IMR-90 (cell line): ENCODE results near the gene ZMAT2.

Source experiments
- CEBPB ChIP-seq: IDR thresholded peaks from 2 replicates; pipeline ENCODE4 v1.6.1; 2012; ENCODE audit warnings: low read depth, low read length, improper control_type of control experiment
- FOS ChIP-seq: fragments of 150-350 bp; IDR thresholded peaks from 2 replicates; pipeline ENCODE4 v1.6.1; 2016; ENCODE audit warnings: low read depth, low read length
- MXI1 ChIP-seq: IDR thresholded peaks from 2 replicates; pipeline ENCODE4 v1.6.1; 2012; ENCODE audit warnings: low read depth, mild to moderate bottlenecking, low read length, moderate library complexity, borderline replicate concordance
- POLR2A ChIP-seq: IDR thresholded peaks from 2 replicates; pipeline ENCODE4 v1.6.1; 2012; ENCODE audit warnings: mild to moderate bottlenecking, low read depth, low read length
- RAD21 ChIP-seq: IDR thresholded peaks from 2 replicates; pipeline ENCODE4 v1.6.1; 2012; ENCODE audit warnings: low read length, improper control_type of control experiment
- RCOR1 ChIP-seq: IDR thresholded peaks from 2 replicates; pipeline ENCODE4 v1.6.1; 2012; ENCODE audit warnings: mild to moderate bottlenecking, low read length, improper control_type of control experiment; ENCODE audit not compliant: insufficient replicate concordance
- RFX5 ChIP-seq: IDR thresholded peaks from 2 replicates; pipeline ENCODE4 v1.8.0; 2012; ENCODE audit warnings: low read depth, mild to moderate bottlenecking, low read length, moderate library complexity
- TF ChIP-seq, protein P1 (sequence below): conservative IDR thresholded peaks from 2 replicates; pipeline ENCODE4 v1.5.1; 2012; ENCODE audit warnings: mild to moderate bottlenecking, low read depth, low read length, improper control_type of control experiment
- TF ChIP-seq, protein P2 (sequence below): fragments of 150-350 bp; IDR thresholded peaks from 2 replicates; pipeline ENCODE4 v1.6.1; 2017; ENCODE audit warnings: mild to moderate bottlenecking, antibody characterized with exemption, low read length, low read depth

- TF ChIP-seq, protein P1, sequence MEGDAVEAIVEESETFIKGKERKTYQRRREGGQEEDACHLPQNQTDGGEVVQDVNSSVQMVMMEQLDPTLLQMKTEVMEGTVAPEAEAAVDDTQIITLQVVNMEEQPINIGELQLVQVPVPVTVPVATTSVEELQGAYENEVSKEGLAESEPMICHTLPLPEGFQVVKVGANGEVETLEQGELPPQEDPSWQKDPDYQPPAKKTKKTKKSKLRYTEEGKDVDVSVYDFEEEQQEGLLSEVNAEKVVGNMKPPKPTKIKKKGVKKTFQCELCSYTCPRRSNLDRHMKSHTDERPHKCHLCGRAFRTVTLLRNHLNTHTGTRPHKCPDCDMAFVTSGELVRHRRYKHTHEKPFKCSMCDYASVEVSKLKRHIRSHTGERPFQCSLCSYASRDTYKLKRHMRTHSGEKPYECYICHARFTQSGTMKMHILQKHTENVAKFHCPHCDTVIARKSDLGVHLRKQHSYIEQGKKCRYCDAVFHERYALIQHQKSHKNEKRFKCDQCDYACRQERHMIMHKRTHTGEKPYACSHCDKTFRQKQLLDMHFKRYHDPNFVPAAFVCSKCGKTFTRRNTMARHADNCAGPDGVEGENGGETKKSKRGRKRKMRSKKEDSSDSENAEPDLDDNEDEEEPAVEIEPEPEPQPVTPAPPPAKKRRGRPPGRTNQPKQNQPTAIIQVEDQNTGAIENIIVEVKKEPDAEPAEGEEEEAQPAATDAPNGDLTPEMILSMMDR: no peak
- TF ChIP-seq RAD21 (no peak), POLR2A (no peak), RCOR1 (no peak), RFX5 (no peak), FOS (no peak), CEBPB (no peak), MXI1 (no peak)
- TF ChIP-seq, protein P2, sequence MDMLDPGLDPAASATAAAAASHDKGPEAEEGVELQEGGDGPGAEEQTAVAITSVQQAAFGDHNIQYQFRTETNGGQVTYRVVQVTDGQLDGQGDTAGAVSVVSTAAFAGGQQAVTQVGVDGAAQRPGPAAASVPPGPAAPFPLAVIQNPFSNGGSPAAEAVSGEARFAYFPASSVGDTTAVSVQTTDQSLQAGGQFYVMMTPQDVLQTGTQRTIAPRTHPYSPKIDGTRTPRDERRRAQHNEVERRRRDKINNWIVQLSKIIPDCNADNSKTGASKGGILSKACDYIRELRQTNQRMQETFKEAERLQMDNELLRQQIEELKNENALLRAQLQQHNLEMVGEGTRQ: no peak
Measured at GRCh38 chr5:140737486-140737885, 37.2 kb downstream of the ZMAT2 start.
